NOMO-1 treated with DMSO at 0.1 percent for 48 hours (cell line): ENCODE results near the gene R3HDM2.
"Not testable (repeated sequence)": the region's sequence is repeated elsewhere in the genome, so short reads cannot be mapped to it uniquely, and the experiment has no call there.

Experiments used
- DNase-seq: peaks from one replicate; lab custom pipeline; 2025; ENCODE audit not compliant: unreplicated experiment; lab: John Stamatoyannopoulos, UW

Gene R3HDM2

DNA sequence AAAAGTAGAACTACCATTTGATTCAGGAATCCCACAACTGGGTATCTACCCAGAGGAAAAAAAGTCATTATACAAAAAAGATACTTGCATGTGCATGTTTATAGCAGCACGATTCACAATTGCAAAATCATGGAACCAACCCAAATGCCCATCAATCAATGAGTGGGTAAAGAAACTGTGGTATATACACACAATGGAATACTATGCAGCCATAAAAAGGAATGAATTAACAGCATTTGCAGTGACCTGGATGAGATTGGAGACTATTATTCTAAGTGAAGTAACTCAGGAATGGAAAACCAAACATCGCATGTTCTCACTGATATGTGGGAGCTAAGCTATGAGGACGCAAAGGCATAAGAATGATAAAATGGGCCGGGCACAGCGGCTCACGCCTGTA is 154.6 kb downstream of the R3HDM2 start:
- DNase-seq: not testable (repeated sequence)

- no peak for DNase-seq
Measured at GRCh38 chr12:57273516-57273915, 157.3 kb downstream of the R3HDM2 start.

DNA sequence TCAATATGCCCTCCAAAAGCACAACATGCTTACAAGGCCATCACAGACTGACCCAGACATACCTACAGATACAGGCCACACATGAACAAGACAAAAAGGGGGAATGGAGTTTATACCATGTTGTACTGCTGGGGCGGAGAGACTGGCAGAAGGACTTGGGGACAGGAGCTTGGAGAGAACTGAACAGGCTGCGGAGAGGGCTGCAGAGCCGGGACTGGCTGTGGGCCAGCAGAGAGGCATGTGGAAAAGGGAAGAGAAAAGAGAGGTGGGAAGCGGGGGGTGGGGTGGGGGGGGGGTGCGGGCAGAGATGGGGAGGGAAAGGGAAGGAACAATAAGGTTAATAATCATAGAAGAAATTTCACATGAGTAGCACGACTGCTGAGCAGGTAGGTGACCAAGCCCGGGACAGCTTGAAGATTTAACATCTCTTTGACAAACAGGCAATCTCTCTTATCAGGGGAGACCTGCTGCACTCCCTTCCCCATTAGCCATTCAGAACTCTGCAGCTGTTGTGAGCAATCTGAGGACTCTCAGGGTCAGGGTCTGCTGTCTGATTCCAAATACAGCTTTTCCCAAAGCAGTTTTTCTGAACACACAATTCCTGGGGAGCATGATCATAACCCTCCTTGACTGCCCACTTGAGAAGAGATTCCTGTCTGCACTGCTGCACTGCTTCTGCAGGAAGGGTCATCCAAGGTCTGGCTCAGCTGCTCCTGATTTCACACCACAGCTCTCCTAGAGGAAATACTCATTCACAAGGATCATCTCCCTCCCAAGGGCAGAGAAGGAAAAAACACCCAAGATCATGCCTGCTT is 158.3 kb downstream of the R3HDM2 start:
- DNase-seq: no peak

DNA sequence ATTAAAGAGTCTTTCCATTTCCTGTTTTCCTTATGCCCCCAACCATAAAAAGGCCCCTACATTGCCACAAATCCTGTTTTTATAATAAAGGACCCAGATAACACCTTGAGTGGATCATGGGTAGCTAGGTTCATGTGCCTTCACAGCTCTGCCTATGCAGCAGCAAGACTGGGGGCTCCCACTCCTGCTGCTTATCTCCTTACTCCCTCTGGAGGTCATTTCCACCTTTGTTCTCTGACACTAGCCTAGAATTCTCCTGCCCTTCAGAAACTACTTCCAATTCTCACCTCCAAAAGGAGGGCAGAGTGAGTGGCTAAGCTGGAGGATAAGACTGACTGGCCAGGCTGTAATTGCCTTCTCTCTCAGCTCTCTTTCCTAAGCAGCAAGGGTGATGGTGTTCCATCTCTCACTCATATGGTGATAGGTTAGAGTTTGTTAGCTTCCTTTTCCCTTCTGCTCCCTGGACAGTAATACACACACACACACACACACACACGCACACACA is 159.8 kb downstream of the R3HDM2 start:
- no peak for DNase-seq

DNA sequence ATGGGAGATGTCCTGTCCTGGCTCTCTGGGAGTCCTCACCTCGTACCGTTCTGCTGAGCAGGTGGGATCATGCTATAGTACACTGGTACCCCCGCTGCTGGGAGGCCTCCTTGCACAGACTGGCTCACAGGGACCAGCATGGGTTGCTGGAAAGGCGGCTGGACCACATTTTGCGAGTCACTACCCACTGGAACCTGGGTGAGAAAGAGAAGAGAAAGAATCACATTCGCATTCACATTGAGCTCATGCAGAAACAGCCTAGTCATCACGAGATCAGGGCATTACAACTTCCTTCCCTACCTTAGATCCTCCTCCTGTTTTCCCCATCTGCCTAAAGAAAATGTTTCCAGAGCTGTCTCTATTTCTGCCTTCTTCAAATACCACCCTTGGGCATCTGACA is 162.6 kb downstream of the R3HDM2 start:
- no peak for DNase-seq

DNA sequence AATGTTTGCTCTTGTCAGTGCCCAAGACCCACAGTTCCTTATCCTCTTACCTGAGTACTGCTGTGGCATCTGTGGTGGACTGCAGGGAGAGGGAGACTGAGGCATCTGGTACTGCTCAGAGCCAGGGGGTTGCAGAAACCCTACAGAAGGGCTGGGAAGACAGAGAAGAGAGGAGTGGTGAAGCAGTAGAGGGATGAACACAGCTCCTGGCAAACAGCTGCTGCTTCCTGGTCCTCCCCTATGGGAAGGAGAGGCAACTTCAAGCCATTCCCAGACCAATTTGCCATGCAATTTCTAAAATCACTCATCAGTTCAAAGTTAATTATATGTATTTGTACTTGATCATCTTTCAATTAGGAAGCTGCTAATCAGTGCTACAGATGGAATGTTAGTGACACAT is 164.2 kb downstream of the R3HDM2 start:
- no peak for DNase-seq

DNA sequence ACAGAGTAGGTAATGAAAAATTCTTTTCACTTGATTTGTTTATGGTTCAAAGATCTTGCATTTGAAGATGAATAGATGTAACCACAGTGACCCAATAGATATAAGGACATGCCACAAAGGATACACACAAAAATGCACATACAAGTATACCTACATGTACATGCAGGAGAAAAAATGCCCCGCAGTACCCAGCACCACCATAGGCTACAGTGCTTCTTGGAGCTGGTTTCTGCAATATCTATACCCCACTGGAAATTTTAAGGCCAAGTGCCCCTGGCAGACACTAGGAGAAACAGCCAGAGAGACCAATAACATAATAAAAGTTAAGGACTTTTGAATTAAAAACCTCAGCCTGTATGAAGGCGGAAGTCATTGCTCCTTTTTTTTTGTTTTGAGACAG is 167.7 kb downstream of the R3HDM2 start:
- DNase-seq: no peak

GRCh38 chr12:57262126-57262822 is 168.6 kb downstream of the R3HDM2 start:
- DNase-seq: no peak

- no peak for DNase-seq
Measured at GRCh38 chr12:57261428-57261865, 169.4 kb downstream of the R3HDM2 start.

DNA sequence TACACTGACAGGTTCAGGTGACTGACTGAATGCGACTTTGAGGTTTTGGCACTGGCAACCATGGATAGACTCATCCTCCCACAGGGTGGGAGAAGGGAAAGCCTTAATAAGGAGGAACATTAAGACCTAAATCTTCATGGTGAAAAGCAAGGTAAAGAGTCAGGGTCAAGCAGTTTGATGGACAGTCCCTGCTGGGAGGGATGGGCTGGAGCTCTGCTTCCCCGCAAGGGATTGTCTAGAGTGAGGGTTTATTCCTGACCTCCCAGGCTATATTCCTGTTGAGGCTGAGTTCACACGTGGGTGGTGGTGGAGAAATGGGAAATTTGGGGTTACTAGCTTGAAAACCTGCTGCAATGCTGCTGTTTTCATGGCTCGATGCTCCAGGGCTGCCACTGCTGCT is 170.5 kb downstream of the R3HDM2 start:
- no peak for DNase-seq

DNA sequence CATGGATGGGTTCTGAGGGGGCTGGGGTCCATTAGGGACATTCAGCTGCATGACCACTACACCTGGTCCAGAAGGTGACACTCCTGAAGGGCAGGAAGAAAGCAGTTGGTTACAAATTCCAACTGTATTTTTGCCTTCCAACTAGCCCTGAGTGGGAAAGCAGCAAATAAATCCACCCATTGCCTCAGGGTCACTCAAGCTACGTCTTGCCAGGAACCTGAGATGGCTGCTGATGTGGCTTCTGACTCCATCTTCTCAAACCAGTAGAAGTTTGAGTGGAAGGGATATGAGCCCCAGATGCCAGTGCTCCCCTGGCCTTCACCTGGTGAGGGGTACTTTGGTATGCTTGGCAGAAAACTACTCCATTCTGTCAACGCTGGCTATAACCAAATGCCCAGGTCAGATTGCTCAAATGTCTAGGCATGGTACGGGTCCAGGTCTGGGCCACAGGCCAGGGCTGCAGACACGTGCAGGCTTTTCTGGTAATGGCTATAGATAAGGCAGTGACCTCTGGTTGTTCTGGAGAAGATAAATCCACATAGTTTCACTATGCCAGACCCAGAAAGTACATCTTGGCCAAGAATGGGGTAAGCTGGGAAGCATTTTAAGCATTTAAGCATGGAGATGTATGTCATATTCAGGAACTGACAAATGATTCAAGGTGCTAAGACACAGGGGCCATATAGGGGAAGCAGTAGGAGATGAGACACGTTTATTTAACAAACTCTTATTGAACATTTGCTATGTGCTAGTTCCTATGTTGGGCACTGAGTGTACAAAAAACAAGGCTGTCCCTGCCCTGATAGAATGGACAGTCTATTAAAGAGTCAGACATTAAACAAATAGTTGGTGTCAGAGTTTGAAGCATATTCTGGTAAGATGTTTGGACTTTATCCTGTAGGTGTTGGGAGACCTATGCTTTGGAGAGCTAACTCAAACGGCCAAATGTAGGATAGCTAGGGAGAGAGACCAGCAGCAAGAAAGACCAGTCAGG is 171.6 kb downstream of the R3HDM2 start:
- no peak for DNase-seq

GRCh38 chr12:57255916-57256315 is 174.9 kb downstream of the R3HDM2 start:
- no peak for DNase-seq

DNA sequence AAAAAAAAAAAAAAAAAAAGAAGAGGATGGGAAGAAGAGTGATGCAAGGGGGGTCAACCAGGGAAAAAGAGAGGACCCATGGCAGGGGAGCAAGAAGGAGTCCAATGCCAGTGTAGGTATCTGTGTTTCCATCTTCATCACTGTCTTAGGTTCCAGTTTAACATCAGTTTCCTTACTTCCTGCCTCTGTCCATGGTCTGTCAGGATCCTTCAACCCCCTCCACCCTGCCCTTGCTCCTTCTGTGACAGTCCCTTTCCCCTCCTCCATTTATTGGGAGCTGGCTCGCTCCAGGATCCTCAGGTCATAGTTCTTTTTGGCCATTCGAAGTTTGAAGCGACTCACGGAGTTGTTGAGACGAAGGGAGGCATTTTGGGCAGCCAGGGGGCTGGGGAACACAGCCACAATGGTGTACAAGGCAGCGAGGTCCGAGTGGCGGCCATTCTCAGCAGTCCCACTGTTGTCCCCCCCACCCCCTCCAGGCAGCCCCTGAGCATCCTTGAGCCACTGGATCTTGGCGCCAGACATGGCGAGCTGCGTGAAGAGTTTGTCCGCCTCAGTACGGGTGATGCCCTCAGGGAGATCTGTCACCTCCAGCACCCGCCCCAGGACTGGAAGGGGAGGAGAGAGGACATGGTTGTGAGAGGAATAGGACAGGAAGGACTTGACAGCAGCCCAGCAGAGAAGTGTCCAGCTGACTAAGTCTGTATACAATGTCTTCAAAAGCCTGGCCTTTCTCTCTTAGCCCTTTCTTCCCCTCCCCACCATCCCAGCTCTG is 176.2 kb downstream of the R3HDM2 start:
- no peak for DNase-seq

- no peak for DNase-seq
Measured at GRCh38 chr12:57250956-57251355, 179.9 kb downstream of the R3HDM2 start, which contains the start of gene STAC3. Gene STAC3 (minus strand): TSS chr12:57251187. CDS start chr12:57249636, 1,551 bp downstream.

GRCh38 chr12:57250541-57250940 is 180.3 kb downstream of the R3HDM2 start:
- no peak for DNase-seq

DNA sequence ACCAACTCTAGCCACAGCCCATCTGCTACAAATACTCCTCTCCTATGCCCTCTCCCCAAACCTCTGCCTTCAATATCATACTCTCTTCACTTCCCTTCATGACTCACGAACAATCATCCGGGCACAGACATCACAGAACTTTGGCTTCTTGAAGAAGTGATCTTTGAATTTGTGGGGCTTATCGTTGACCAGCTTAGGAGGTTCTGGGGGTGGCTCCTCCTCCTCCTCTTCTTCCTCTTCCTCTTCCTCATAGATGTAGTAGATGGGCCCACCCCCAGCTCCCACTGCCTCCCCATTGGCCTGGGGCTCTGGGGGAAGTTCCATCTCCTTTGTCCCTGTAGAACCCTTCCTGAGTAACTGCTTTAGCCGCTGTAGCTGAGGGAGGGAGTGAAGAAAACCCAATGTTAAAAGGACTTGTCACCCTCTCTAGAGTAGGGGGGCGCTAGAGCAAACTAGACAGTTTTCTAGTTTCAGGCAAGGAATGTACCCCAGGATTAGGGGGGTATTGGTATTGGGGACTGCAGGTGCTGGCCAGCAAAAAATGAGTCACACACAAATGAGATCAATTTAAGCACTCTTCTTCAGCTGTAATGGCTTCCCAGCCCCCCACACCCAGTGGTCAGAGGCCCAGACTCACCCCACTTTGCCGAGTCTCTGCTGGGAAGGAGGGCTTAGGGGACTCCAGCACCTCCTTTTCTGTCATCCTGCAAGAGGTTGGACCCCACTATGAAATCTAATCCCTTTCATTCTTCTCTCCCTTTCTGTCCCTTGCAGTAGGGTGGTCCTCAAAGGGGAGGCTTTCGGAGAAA is 181.7 kb downstream of the R3HDM2 start:
- peak; percentile 85 for DNase-seq

GRCh38 chr12:57247041-57247440 is 183.8 kb downstream of the R3HDM2 start:
- no peak for DNase-seq

- no peak for DNase-seq
Measured at GRCh38 chr12:57244312-57244696, 186.5 kb downstream of the R3HDM2 start.
